Keratinocyte (primary cell): ENCODE data around the gene DPH1. TPM values are rescaled to one million over a fixed set of nuclear protein-coding genes. Genes with fewer than 3 reads are reported as not detected.

Experiments used
- DNase-seq: peaks from one replicate; pipeline ENCODE4 v3.0.0-alpha.2; 2011; ENCODE audit warnings: low read depth, missing footprints, low spot score
- FAIRE-seq: peaks from 2 replicates; lab custom pipeline; 2011; peaks lifted over from hg19 to GRCh38; lab: Jason Lieb, UNC
- H2AFZ ChIP-seq: 2 replicates; pipeline ENCODE4 v1.6.0; 2012; ENCODE audit warnings: low read length, control low read depth, inconsistent platforms; ENCODE audit not compliant: control insufficient read depth
- H3K27ac ChIP-seq: 2 replicates; pipeline ENCODE4 v1.5.1; 2011; ENCODE audit warnings: low read length; ENCODE audit not compliant: control insufficient read depth, insufficient read depth
- H3K27me3 ChIP-seq: 3 replicates; pipeline ENCODE4 v1.6.0; 2011; ENCODE audit warnings: low read length; ENCODE audit not compliant: control insufficient read depth, insufficient read depth; ENCODE audit errors: extremely low read depth
- H3K36me3 ChIP-seq, 2 experiments: 2 replicates in 1 of 2; 3 replicates in 1 of 2; pipeline ENCODE4 v1.5.1; 2011; ENCODE audit warnings: low read length in 2 of 2, mild to moderate bottlenecking in 1 of 2; ENCODE audit not compliant: control insufficient read depth in 2 of 2, insufficient read depth in 2 of 2; ENCODE audit errors: extremely low read depth in 1 of 2
- H3K4me1 ChIP-seq: 3 replicates; pipeline ENCODE4 v1.5.1; 2011; ENCODE audit warnings: low read length; ENCODE audit not compliant: control insufficient read depth, insufficient read depth; ENCODE audit errors: extremely low read depth
- H3K4me2 ChIP-seq: 3 replicates; pipeline ENCODE4 v1.6.0; 2011; ENCODE audit warnings: low read depth, low read length; ENCODE audit not compliant: control insufficient read depth, insufficient read depth; ENCODE audit errors: extremely low read depth
- H3K4me3 ChIP-seq, 3 experiments: fragments of 200-600 bp in 1 of 3; sonication (generic) in 1 of 3; 2 replicates in 2 of 3; 3 replicates in 1 of 3; pipeline ENCODE4 v1.5.1; 2011 to 2016; ENCODE audit warnings: low read length in 3 of 3, mild to moderate bottlenecking in 3 of 3, control low read depth in 2 of 3, inconsistent platforms in 1 of 3, low read depth in 1 of 3, mixed read lengths in 1 of 3, mixed run types in 1 of 3, moderate library complexity in 1 of 3; ENCODE audit not compliant: control insufficient read depth in 2 of 3, insufficient read depth in 2 of 3; ENCODE audit errors: extremely low read depth in 1 of 3
- H3K79me2 ChIP-seq: 2 replicates; pipeline ENCODE4 v1.6.0; 2012; ENCODE audit warnings: low read length; ENCODE audit not compliant: control insufficient read depth, insufficient read depth
- H3K9ac ChIP-seq: 3 replicates; pipeline ENCODE4 v1.6.0; 2011; ENCODE audit warnings: low read length; ENCODE audit not compliant: control insufficient read depth, insufficient read depth; ENCODE audit errors: extremely low read depth
- H3K9me1 ChIP-seq: 3 replicates; pipeline ENCODE4 v1.6.0; 2011; ENCODE audit warnings: low read length; ENCODE audit not compliant: control insufficient read depth, insufficient read depth; ENCODE audit errors: extremely low read depth
- H3K9me3 ChIP-seq: 2 replicates; pipeline ENCODE4 v1.5.1; 2012; ENCODE audit warnings: low read depth, low read length; ENCODE audit not compliant: control insufficient read depth
- H4K20me1 ChIP-seq: 3 replicates; pipeline ENCODE4 v1.6.0; 2011; ENCODE audit warnings: low read length; ENCODE audit not compliant: control insufficient read depth, insufficient read depth; ENCODE audit errors: extremely low read depth
- EZH2 ChIP-seq: IDR thresholded peaks from one replicate; pipeline ENCODE4 v1.6.1; 2012; ENCODE audit warnings: inconsistent platforms, mild to moderate bottlenecking, low read length, moderate library complexity
- dilution Hi-C: fragments of 300-500 bp; cut with MboI; formaldehyde crosslinking; loops from one replicate; pipeline ENCODE4 v1.7.0; 2020; ENCODE audit warnings: low sequenced_read_pairs; ENCODE audit not compliant: extremely low pct_ligation_motif_present
- polyA plus RNA-seq, 5 experiments: library from polyadenylated mRNA; depleted of rRNA in 3 of 5; stranded (reverse) in 3 of 5; stranded (forward) in 1 of 5; unstranded in 1 of 5; fragments of >200 nt; gene quantifications; 1 replicate in 1 of 5; 2 replicates in 3 of 5; 3 replicates in 1 of 5; pipeline versions ENCODE4 v1.2.1 to v1.2.3, GENCODE V29; 2011 to 2012; ENCODE audit warnings: missing spikeins in 2 of 5, low read depth in 1 of 5, low replicate concordance in 1 of 5
- TF ChIP-seq, protein P1 (sequence below), 3 experiments: IDR thresholded peaks in 1 of 3; conservative IDR thresholded peaks in 1 of 3; optimal IDR thresholded peaks in 1 of 3; 2 replicates in 2 of 3; 3 replicates in 1 of 3; pipeline versions ENCODE3 to v1.5.1; 2011; ENCODE audit warnings: low read length in 3 of 3, mild to moderate bottlenecking in 3 of 3, moderate library complexity in 2 of 3, control low read depth in 1 of 3, inconsistent platforms in 1 of 3; ENCODE audit not compliant: insufficient read depth in 2 of 3; ENCODE audit errors: extremely low read depth in 1 of 3

DPH1 gene
- polyA plus RNA-seq, 1 donor (not counting 4 experiments of a cell fraction or from before 2014, with no cell fraction given), result 18.9 TPM

DNA sequence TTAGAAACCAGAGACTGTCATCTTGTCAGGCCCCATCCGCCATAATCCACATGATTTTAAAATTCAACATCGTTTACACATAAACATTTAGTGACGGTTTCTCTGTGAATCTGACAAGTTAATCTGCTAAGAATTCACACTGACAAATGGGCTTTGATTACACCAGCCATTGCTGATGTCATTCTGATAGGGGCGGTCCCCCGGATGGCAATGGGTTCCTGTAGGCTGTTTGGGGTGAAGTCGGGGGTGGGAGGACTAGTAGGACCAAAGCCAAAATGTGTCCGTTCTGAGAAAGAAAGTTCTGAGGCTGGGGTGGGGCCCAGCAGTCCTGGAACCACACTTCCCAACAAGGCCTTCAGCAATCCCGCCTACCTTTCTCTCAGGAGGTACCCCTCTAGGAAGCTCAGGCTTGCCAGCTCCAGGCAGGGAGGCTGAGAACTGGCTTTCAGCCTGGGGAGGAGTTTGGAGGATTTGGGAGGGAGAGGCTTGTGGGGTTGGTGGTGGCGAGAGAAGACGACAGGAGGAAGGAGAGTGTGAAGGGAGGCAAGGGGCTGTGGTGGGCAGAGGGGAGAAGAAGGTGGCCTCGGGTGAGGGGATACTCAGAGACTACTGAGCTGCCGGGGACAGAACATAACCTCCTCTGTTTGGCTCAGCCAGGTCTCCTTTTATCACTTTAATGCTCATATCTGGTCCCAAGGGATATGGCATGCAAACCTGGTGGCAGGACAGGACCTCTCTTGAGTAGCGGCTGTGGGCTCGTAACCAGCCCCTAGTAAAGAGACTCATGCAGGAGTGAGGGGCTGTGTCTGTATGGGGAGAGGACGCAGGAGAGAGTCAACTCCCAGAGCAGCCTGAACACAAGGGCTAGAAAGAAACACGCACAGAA is 33.6 kb downstream of the DPH1 start:
- Histone ChIP-seq H3K9me1 (no peaks in the 10 kb centered on the region), H3K36me3 (peaks cover 21 to 36% of the 10 kb centered on the region in 2 experiments), H2AFZ (no peak overlapping the region), H3K27me3 (no peaks in the 10 kb centered on the region), H3K9ac (no peak overlapping the region), H3K4me3 (no peak overlapping the region), H3K4me1 (peaks cover 3% of the 10 kb centered on the region), H3K79me2 (no peaks in the 10 kb centered on the region), H3K27ac (no peak overlapping the region), H3K4me2 (no peak overlapping the region), H3K9me3 (no peaks in the 10 kb centered on the region), H4K20me1 (no peaks in the 10 kb centered on the region)
- no peak for DNase-seq
- no peak for TF ChIP-seq EZH2
- TF ChIP-seq, protein P1, sequence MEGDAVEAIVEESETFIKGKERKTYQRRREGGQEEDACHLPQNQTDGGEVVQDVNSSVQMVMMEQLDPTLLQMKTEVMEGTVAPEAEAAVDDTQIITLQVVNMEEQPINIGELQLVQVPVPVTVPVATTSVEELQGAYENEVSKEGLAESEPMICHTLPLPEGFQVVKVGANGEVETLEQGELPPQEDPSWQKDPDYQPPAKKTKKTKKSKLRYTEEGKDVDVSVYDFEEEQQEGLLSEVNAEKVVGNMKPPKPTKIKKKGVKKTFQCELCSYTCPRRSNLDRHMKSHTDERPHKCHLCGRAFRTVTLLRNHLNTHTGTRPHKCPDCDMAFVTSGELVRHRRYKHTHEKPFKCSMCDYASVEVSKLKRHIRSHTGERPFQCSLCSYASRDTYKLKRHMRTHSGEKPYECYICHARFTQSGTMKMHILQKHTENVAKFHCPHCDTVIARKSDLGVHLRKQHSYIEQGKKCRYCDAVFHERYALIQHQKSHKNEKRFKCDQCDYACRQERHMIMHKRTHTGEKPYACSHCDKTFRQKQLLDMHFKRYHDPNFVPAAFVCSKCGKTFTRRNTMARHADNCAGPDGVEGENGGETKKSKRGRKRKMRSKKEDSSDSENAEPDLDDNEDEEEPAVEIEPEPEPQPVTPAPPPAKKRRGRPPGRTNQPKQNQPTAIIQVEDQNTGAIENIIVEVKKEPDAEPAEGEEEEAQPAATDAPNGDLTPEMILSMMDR (optimal IDR thresholded peaks at IDR 0.05 in 1 of 3, IDR thresholded peaks at IDR 0.05 in 1 of 3, conservative IDR thresholded peaks at IDR 0.05 in 1 of 3; ENCODE audit: extremely low read depth in 1 of 3, insufficient read depth in 2 of 3, low read length in 3 of 3), result no peak
- dilution Hi-C loops, result no loop called here
- no peak for FAIRE-seq

DNA sequence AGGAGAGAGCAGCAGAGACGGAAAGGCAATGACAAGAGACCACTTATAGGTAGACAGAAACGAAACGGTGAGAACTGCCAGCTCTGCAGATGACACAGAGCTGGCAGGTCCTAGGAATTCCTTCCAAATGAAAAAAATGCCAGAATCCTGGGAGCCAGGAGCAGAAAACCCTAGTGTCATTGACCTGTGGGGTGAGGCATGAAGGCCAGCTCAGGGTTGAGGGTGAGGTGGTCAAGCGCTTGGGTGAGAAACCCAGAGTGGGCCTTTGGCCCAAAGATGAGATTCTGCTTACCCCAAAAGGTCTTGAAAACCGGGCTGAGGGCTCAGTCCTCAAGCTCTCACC is 34.2 kb downstream of the DPH1 start:
- dilution Hi-C loops, result no loop called here
- H3K9me1 ChIP-seq, result no peaks in the 10 kb centered on the region
- no peak overlapping the region for H2AFZ ChIP-seq
- DNase-seq, result no peak
- H3K4me1 ChIP-seq, result peaks cover 3% of the 10 kb centered on the region
- no peak overlapping the region for H3K27ac ChIP-seq
- H3K4me3 ChIP-seq, result no peak overlapping the region
- no peaks in the 10 kb centered on the region for H3K27me3 ChIP-seq
- no peak overlapping the region for H3K4me2 ChIP-seq
- no peaks in the 10 kb centered on the region for H3K9me3 ChIP-seq
- no peak for TF ChIP-seq EZH2
- TF ChIP-seq, protein P1 (optimal IDR thresholded peaks at IDR 0.05 in 1 of 3, IDR thresholded peaks at IDR 0.05 in 1 of 3, conservative IDR thresholded peaks at IDR 0.05 in 1 of 3; ENCODE audit: extremely low read depth in 1 of 3, insufficient read depth in 2 of 3, low read length in 3 of 3), result no peak
- H3K79me2 ChIP-seq, result no peaks in the 10 kb centered on the region
- no peak for FAIRE-seq
- H3K36me3 ChIP-seq, result peaks cover 24 to 37% of the 10 kb centered on the region in 2 experiments
- no peak overlapping the region for H3K9ac ChIP-seq
- no peaks in the 10 kb centered on the region for H4K20me1 ChIP-seq
